Posterior cingulate gyrus (tissue), 11 donors: ENCODE measurements around the gene VMO1.
"Not testable (repeated sequence)": the region's sequence is repeated elsewhere in the genome, so short reads cannot be mapped to it uniquely, and the experiment has no call there.

Experiments
- DNase-seq, 10 donors: peaks; one replicate each; pipeline versions ENCODE4 v3.0.0 to v3.0.0-alpha.2; 2020 to 2021; ENCODE audit warnings: mixed read lengths in 3 of 10
- intact Hi-C: fragments of 100-400 bp; cut with DNase I; formaldehyde crosslinking; loops from one replicate; pipeline ENCODE4 v1.15.1; 2023

The VMO1 gene, protein sequence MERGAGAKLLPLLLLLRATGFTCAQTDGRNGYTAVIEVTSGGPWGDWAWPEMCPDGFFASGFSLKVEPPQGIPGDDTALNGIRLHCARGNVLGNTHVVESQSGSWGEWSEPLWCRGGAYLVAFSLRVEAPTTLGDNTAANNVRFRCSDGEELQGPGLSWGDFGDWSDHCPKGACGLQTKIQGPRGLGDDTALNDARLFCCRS

DNA sequence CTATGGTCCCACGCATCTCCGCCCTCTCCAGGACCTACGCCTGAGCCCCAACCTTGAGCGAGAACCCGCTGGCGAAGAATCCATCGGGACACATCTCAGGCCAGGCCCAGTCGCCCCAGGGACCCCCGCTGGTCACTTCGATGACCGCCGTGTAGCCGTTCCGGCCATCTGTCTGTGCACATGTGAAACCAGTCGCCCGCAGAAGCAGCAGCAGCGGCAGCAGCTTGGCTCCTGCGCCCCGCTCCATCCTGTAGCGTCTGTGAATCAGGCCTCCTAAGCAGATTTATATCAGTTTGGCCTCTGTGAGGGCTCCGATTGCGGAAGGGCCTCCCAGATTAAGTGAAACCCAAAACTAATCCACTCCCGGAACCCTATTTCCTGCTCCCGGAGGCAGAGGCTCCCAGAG, at the start of gene VMO1:
Gene VMO1 (minus strand): TSS at position 259 of the 406 bp plus-strand sequence. CDS start 12 bp downstream, at position 247.
- peak in 6 of 10 donors; percentile 16 to 84 (median 24) for DNase-seq
- intact Hi-C loops: loop anchor here (5.0 kb wide), 3 partner anchors 51 to 116 kb away; partner anchors contain the start of genes CHRNE and MED11

DNA sequence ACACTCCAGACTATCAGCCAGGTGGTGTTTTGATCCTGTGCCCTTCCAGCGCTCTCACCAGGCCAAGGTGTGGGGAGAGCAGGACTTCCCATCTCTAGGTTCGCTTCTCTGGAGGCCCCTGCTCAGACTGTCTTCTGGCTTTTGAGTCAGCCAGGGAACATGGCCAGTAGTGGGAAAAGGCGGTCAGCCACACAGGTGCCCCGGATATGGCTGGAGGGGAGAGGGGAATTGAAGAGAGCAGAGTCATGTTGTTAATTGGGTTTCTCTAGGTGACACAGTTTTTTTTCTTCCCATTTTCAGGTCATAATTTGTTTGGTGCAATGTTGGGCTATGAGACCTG, 48.5 kb upstream of the VMO1 start:
- intact Hi-C loops: loop anchor here (2.0 to 5.0 kb wide), 2 partner anchors 46 to 47 kb away; partner anchors contain the start of genes GLTPD2 and VMO1
- peak in 1 of 10 donors; percentile 12 for DNase-seq

DNA sequence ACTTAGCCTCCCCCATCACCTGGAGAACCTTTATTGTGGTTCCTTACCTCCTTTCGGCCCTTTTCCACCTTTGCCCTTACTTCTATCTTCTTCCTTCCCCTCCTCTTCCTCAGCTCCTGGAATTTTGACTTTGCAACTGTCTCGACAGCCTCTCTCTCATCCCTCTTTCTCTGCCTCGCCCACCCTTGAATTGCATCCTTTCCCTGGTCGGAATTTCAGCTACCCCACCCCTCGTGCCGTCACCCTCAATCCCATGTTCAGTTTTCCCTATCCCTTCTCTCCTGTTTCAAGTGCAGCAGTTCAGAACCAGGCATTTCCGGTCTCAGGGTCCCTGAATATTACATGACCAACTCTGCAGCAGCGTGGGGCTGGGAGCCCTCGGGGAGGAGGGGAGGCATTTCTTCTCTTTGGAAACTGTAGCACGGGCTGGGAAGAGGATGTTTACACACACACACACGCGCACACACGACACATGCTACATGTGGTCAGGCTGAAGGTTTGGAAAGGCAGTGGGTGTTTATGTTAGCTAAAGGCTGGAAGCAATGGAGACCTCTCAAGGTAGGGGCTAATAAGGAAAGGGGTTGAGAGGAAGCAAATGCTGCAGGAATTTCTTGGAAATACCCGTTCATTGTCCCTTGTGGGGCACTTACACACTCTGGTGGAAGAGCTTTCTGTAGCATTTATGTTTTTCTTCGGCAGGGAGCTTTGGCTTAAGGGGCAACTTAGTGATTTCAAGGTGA, 47.9 kb upstream of the VMO1 start:
- DNase-seq: peak in 3 of 10 donors; percentile 30 to 80 (median 75)
- intact Hi-C loops: loop anchor here (2.0 kb wide), 1 partner anchor 47 kb away; no protein-coding TSS in a partner anchor

DNA sequence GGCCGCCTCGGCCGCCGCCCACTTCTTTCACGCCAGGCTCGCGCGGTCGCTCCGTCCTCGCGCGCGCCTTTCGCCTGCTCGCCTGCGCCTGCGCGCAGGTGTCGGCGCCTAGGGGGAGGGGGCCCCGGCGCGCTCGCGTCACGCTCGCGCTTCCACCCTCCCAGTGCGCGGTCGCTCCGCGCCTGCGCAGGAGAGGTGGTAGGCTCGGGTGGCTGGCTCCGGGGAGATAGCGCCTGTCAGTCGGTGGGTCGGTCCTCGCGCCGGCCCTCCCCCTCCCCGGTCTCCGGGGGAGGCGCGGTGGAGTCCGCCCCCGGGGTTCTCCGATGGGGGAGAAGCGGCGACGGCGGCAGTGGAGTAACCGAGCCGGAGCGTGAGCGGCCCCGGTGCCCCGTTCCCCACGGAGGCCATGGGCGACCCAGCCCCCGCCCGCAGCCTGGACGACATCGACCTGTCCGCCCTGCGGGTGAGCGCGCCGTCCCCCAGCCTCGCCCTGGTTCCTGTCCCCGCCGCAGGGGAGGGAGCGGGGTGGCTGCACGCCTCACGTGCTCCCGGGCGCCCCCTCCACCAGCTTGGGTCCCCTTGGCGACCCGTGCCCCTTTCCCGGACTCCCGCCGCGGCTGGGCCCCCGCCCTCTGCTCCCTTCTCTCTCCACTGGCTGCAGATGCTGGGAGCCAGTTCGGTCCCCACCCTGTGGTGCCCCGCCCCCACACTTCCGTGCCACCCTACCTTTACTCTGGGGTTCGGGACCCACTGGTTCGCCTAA, 47.2 kb upstream of the VMO1 start, which contains the start of gene MINK1:
Gene MINK1 (plus strand): TSS at position 163 of the 763 bp plus-strand sequence. CDS start 244 bp downstream, at position 407.
- peak; percentile 76 to 97 (median 86) for DNase-seq
- intact Hi-C loops: no loop called here

DNA sequence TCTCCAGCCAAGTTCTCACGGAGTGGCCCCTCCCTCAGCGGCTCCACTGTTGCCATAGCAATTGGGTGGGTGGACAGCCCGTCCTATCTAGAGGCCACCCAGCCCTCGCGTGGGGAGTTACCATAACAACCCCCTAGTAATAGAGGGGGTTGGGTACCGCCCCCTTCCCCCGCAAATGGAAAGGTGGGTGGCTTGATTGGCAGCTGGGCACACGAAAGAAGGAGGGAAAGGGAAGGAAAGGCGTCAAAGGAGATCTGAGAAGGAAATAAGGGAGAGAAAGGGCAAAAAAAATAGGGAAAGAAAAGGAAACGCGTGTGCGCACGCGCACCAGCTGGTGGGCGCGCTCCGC, 46.6 kb upstream of the VMO1 start:
- intact Hi-C loops, DNase-seq: not testable (repeated sequence)

DNA sequence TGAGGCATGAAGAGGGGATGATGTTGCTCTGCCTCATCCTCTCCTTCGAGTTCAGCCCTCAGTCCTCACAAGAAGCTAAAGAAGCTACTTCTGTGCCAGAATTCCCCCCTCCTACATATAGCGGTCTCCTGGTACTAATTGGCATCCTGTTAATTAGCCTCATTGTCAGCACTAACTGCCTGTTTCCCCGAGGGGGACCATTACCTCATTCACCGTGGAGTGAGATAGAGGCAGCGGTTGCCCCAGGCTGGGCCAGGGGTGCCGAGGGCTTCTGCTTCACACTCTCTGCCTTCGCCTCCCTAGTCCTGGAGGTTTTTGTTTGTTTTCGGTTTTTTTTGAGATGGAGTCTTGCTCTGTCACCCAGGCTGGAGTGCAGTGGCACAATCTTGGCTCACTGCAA, 41.2 kb upstream of the VMO1 start:
- intact Hi-C loops: no loop called here
- DNase-seq: peak in 2 of 10 donors; percentile 29 to 63

DNA sequence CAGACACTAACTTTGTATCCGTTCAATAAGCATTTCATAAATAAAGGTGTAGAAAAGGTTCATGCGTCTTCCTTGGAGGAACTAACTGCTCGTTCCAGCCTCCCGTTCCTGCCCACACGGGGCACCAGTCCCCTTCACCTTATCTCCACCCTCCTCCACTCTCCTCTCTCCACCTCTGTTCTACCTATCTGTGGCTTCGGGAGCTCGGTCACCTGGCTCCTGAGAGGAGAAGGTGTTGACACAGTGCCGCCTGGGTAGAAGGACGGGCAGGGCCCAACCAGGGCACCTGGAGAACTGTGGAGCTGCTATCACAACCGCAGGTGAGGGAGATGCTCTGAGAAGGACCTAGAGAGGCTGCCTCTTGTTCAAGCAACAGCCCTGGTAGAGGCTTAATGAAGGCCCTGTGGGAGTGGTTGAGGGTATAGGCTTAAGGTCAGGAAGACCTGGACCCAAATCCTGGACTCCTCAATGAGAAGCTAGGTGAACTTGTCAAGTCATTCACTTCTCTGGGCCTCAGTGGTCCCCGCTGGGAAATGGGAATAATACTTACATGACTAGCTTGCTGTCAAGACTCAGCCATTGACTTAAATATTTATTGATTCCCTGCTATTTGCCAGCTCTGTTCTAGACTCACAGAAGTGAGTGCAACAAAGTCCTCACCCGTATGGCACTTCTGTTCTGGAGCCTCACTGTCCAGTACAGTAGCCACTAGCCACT, 37.4 kb upstream of the VMO1 start:
- DNase-seq: peak in 3 of 10 donors; percentile 22 to 46 (median 44)

DNA sequence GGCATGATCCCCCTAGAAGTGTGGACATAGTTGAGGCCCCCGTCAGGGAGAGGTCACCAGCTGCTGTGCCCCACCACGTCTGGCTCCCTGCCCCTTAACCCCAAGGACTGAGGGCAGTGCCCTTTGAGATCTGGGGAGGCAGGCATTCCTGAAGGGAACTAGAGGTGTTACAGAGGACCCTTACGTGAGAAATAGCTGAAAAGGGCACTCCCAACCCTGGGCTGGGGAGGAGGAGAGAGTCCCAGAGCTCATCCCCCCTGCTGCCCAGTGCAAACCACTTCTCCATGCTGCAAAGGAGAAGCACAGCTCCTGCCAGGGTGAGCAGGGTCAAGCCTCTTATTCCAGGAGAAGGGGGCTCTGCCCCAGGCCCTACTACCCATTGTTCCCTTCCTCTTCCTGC, 36.7 kb upstream of the VMO1 start:
- peak in 3 of 10 donors; percentile 24 to 63 (median 25) for DNase-seq
- intact Hi-C loops: no loop called here

More for the DNA sequence above, 37.4 kb upstream of the VMO1 start:
- intact Hi-C loops: no loop called here

DNA sequence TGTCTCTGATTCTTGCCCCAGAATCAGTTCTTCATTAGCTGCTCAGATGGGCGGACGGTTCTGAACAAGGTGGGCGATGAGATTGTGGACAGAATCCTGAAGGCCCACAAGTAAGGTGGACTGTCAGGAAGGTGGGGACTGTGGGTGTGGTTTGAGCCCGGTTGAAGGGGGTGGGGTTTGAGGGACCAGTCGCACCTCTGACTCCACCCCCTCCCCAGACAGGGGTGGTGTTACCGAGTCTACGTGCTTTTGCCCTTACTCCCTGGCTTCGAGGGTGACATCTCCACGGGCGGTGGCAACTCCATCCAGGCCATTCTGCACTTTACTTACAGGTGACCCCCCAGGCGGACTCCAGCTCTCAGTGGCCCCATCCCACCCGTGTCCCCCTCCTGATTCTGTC, 32.1 kb upstream of the VMO1 start:
- intact Hi-C loops: no loop called here
- DNase-seq: peak in 3 of 10 donors; percentile 25 to 66 (median 56)

DNA sequence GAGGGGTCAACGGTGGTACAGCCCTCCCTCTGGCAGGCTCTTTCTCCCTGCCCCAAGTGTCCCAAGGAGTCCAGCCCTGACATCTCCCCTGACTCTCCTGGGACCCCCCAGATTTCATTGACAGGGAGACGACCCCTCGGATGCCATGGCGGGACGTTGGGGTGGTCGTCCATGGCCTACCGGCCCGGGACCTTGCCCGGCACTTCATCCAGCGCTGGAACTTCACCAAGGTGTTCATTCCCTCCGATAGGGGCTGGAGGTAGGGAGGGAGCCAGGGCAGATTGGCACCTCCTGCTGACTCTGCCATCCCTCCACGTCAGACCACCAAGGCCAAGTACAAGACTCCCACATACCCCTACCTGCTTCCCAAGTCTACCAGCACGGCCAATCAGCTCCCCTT, 30.7 kb upstream of the VMO1 start:
- intact Hi-C loops: no loop called here
- DNase-seq: peak in 2 of 10 donors; percentile 24 to 53

DNA sequence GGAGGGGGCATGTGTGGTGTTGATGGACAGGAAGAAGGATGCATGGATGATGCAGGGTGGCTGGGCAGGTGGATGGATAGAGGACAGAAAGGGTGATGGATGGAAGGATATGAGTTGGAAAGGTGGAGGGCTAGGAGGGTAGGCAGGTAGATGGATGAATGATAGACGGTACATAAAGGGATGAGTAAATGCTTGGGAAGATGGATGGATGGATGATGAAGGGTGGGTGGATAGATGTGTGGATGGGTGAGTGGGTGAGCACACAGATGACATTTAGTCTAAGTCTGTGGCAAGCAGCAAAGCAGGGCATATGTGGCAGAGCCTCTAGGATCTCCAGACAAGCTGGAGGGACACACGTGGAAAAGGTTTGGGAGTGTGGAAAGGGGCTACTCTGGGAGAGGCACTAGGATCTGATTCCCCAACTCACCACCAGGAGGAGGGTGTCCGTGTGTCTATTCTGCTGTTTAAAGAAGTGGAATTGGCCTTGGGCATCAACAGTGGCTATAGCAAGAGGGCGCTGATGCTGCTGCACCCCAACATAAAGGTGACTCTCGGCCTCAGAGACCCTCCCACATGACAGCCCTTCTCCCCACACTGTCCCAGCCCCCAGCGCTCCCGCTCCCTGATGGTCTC, 29.0 kb upstream of the VMO1 start:
- intact Hi-C loops: no loop called here
- DNase-seq: peak in 3 of 10 donors; percentile 16 to 72 (median 30)

DNA sequence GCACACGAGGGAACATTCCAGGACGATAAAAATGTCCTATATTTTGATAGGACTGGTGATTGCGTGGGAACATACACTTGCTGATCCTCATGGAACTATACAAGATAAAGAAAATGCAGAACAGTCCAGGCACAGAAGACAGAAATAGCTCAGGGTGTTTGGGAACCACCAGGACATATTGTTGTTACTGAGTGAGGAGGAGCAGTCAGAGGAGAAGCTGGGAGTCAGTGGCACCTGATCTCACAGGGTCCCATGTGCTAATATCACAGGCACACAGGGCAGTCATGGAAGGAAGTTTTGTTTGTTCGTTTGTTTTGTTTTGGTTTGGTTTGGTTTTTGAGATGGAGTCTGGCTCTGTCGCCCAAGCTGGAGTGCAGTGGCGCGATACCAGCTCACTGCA, 26.5 kb upstream of the VMO1 start:
- peak in 2 of 10 donors; percentile 4 to 35 for DNase-seq
- intact Hi-C loops: no loop called here

DNA sequence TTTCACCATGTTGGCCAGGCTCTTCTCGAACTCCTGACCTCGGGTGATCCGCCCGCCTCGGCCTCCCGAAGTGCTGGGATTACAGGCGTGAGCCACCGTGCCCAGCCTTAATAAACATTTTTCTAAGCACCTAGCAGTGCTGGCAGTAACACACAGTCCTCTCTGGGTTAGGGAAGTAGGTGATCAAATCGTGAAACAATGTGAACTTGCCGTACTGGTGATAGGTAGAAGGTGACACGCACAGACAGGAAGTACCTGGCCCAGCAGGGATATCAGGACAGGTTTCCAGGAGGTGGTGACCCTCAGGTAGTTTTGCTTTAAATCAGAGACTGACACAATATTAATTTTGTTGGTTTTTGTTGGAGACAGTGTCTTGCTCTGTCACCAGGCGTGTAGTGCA, 25.3 kb upstream of the VMO1 start:
- peak in 1 of 10 donors; percentile 36 for DNase-seq
- intact Hi-C loops: no loop called here

DNA sequence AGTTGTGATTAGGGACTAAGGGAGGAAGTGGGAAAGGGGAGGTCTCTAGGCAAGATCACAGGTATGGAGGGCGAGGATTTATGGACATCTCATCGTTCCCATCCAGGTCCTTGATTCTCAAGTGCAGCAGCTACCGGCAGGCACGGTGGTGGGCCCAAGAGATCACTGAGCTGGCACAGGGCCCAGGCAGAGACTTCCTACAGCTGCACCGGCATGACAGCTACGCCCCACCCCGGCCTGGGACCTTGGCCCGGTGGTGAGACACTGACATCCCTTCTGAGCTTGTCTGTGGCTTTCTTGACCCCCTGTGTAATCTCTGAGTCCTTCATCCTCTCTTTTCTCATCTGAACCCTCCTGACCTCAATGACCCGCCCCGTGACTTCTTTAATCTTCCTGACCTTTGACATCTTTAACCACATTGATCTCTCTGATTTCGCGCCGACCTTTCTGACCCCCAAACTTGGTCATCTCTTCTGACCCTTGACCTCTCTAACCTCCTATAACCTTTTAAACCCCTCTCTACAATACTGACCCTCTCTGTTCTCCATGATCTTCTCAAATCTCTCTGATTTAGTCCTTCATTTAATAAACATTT, 24.6 kb upstream of the VMO1 start:
- intact Hi-C loops: no loop called here
- DNase-seq: peak in 2 of 10 donors; percentile 31 to 56

DNA sequence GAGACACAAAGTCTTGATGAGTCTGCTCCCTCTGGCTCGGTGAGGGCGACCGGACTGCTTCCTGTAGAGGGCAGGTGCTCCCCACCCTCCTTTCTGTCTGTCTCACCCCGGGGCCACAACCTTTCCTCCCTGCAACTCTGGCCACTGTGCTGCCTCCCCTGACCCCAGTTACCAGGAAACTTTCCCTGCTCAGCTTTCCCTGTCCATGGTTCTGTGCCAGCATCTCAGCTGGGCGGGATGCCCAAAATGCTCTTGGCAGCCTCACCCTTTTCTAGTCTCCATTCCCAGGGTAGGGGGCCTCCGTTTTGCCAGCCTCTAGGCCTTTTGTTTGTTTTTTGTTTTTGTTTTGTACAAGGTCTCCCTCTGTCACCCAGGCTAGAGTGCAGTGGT, 22.2 kb upstream of the VMO1 start:
- peak; percentile 42 to 91 (median 58) for DNase-seq
- intact Hi-C loops: no loop called here

DNA sequence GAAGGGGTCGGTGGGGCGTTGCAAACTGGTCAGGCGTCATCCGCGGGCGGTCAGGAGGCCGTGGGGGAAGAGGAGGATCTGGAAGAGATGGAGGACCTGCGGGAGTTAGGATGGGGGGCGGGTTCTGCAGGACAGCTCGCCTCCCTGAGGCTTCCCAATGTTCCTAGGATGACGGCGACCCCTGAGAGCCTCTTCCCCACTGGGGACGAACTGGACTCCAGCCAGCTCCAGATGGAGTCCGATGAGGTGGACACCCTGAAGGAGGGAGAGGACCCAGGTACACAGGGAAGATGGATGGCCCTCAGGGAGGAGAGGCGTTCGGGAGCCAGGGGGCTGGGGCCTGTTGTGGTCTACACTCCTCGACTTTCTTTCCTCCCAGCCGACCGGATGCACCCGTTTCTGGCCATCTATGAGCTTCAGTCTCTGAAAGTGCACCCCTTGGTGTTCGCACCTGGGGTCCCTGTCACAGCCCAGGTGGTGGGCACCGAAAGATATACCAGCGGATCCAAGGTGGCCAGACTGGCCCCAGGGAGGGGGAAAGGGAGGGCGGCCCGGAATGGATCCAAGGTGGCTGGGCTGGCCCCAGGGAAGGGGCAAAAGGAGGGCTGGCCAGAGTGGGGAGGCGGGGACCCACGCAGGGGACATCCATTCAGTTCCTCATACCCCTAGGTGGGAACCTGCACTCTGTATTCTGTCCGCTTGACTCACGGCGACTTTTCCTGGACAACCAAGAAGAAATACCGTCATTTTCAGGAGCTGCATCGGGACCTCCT, 21.6 kb upstream of the VMO1 start:
- DNase-seq: peak in 3 of 10 donors; percentile 11 to 76 (median 68)
- intact Hi-C loops: no loop called here

DNA sequence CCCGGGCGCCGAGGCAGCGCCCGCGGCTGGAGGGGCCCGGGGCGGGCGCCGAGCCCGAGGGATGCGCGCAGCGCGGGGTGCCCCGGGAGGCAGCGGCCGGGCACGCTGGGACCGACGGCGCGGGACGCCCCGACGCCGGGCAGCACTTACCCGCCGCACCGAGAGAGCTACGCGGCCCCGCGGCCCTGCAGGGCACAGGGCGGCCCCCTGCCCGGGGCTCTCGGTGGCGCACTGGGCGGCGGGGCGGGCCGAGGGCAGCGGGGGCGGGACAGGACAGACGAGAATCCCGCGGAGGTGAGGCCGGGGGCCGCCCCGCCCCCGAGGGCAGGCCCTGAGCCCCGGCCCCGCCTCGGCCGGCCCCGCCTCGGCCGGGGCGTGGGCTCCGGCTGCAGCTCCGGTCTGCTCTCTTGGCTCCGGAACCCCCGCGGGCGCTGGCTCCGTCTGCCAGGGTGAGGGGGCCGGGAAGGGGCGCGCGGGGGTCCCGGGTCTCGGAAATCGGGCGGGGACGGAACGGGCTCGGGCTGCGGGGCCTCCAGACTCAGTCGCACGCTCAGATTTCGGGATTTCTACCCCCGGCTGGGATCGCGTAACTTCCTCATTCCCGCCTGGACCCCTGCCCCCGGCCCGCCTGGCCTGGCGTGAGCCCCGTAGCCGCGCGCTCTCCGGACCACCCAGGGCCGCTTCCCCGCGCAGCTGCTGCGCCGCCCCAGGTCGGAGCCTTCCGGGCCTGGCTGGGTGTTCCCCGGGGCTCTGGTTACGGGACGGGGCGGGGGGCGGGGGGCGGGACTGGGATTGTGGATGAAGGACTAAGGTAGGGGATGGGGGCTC, 20.8 kb upstream of the VMO1 start, which contains the start of gene PLD2:
Gene PLD2 (plus strand): TSS at position 376 of the 828 bp plus-strand sequence. CDS start 621 bp downstream, outside the sequence.
- DNase-seq: peak; percentile 55 to 96 (median 71)
- intact Hi-C loops: no loop called here

DNA sequence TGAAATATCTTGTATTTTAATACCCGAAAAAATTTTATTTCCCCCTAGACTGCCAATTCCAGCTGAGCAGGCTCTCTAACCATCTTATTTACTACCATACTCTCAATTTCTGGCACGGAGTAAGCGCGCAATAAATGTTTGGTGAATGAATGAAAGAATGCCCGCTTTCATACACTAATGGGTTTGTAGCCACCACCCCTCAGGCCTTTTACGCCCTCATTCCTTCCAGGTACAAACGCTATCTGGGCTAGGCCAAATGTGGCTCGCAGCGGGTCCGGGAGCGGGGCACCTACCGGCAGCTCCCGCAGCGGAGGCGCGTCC, 20.3 kb upstream of the VMO1 start:
- intact Hi-C loops: no loop called here
- no peak for DNase-seq
